GM13976 (cell line): ENCODE data around the gene FADS1.

Experiments
- DNase-seq: peaks from one replicate; pipeline ENCODE4 v3.0.0; 2012; ENCODE audit warnings: low spot score
- in situ Hi-C: fragments of 300-500 bp; cut with MboI; formaldehyde crosslinking; loops from one replicate; pipeline ENCODE4 v1.12.0; 2022; ENCODE audit warnings: low sequenced_read_pairs, mixed read lengths, inconsistent platforms; ENCODE audit not compliant: unreplicated experiment
- TF ChIP-seq, protein P1 (sequence below): IDR thresholded peaks from 2 replicates; pipeline ENCODE4 v1.5.1; 2012; ENCODE audit warnings: borderline replicate concordance, mild to moderate bottlenecking; ENCODE audit not compliant: insufficient read depth; ENCODE audit errors: extremely low read depth, missing control alignments, control extremely low read depth

FADS1 gene

DNA sequence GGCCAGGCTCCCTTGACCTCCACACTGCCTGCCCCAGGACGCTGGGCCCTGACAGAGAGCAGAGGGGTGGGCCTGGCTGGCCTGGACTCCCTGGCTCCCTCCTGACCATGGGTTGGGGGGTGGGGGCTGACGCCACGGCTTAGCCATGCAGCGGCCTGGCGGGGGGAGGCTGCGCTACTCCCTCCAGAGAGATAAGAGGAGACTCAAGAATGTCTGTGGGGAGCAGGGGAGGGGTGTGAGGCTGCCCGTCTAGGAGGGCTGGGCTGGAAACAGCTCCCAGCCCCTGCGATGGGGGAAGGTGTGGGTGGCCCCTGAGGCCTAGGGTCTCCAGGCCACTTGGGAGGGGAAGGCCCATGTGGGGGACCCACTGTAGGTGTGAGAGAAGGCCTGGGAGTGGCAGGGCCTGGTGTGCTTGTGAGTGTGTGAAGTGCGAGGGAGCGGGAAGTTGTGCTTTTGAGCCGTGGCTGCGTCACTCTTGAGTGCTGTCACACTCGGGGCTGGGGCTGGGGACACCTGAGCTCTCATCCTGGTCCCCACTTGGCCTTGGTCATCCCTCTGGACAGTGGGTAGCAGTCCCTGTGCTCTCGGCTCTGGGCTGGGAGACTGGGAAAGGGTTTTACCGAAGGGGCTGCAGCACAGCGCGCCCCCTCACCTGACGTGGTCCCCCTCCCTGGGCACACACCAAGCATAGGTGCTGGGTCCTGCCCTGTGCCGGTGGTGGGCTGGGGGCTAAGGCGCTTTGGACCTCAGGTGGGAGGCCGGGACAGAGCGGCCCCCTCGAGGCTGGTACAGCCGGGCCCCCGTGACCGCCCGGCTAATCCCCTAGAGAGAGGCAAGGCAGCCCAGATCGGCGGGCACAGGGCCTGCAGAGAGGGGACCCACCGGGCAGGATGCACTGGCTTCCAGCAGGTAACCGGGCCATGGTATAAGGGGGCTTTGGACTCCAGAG is 62.0 kb downstream of the FADS1 start:
- no peak for DNase-seq
- TF ChIP-seq, protein P1, sequence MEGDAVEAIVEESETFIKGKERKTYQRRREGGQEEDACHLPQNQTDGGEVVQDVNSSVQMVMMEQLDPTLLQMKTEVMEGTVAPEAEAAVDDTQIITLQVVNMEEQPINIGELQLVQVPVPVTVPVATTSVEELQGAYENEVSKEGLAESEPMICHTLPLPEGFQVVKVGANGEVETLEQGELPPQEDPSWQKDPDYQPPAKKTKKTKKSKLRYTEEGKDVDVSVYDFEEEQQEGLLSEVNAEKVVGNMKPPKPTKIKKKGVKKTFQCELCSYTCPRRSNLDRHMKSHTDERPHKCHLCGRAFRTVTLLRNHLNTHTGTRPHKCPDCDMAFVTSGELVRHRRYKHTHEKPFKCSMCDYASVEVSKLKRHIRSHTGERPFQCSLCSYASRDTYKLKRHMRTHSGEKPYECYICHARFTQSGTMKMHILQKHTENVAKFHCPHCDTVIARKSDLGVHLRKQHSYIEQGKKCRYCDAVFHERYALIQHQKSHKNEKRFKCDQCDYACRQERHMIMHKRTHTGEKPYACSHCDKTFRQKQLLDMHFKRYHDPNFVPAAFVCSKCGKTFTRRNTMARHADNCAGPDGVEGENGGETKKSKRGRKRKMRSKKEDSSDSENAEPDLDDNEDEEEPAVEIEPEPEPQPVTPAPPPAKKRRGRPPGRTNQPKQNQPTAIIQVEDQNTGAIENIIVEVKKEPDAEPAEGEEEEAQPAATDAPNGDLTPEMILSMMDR: no peak
- in situ Hi-C loops: no loop called here

DNA sequence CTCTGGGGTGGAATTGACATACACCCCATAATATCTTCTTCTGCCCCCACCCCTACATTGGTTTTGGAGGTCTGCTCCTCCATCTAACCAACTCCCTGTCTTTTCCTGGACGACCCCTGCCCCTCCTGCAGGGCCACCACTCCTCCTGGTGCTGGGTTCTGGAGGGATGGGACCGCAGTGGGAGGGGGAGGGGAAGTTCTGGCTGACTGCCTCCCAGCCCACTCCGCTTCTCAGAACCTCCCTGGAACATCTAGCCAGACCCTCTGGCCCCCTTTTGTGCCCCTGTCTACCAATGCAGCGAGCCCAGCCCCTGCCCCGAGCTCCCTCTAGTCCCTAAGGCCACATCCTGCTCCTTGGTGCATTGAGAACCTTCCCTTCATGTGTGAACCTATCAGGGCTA is 63.1 kb downstream of the FADS1 start:
- DNase-seq: no peak
- TF ChIP-seq, protein P1: no peak
- in situ Hi-C loops: no loop called here

DNA sequence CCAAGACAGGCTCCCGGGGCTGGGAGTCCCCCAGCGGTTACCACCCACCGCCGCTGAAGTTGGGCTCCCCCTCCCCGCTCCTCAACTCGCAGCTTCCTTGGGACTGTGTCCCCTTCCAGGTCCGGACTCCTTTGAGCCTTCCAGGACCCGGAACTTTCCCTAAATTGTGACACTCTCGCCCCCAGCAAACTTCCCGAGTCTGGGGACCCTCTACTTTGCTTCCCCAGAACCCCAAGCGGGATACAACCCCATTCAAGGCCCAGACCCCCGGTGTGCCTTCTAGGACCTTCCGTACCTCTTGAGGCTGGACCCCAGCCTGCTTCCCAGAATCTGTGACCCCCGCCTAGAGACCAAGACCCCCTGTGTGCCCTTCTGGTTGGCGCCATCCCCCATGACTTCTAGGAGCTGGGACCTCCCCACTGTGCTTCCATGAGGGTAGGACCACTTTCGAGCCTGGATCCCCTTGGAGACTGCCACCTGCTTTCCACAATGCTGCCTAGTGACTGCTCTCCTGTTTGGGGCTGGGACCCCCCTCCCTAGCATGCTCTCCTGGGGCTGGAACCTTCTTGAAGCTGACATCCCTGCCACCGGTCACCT is 63.8 kb downstream of the FADS1 start:
- in situ Hi-C loops: no loop called here
- DNase-seq: no peak
- TF ChIP-seq, protein P1: no peak

DNA sequence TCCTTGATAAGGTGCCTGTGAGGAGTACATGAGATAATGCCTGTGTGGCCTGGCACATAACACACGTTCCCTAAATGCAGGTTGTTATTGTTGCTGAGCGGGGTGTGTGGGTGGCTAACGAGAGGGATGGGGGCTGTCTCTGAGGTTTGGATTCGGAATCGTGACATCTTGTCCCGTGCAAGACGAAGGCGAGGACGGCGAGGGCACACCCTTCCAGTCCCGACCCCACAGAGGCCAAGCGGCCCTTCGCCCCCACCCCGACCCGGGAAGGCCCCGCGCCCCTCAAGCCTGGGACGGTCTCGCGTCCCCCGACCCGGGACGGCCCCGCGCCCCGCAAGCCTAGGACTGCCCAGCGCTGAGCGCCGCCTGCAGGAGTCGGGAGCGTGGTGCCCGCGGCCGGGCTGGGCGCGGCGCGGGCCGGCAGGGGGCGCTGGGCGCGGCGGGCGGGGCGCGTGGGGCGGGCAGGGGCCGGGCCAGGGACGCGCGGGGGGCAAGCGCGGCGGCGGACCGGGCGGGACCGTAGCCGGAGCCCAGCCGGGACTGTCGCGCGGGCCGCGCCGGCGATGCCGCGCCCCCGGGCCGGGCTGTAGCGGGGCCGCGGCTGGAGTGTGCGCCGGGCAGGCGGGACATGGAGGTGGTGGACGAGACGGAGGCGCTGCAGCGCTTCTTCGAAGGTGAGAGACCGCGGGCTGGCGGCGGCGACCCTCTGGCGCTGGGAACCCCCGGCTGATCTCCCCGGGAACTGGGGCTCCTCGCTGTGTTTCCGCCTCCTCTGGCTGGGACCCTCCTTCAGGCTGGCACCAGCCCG is 64.5 kb downstream of the FADS1 start, which contains the start of gene MYRF:
Gene MYRF (plus strand): TSS at position 520 of the 808 bp plus-strand sequence. CDS start 109 bp downstream, at position 629.
- DNase-seq: peak; percentile 86
- TF ChIP-seq, protein P1: peak; percentile 89
- in situ Hi-C loops: no loop called here

DNA sequence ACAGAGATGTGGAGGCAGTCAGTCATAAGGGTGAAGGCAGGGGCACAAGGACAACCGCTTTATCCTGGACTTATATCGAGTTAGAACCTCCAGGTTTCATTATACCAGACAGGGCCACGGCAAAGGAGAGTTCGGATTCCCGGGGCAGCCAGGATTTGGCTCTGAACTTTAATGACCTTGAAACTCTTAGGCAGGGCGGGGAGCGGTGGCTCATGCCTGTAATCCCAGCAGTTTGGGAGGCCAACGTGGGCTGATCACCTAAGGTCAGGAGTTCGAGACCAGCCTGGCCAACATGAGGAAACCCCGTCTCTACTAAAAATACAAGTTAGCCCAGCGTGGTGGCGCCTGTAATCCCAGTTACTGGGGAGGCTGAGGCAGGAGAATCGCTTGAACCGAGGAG is 65.4 kb downstream of the FADS1 start:
- no peak for DNase-seq

DNA sequence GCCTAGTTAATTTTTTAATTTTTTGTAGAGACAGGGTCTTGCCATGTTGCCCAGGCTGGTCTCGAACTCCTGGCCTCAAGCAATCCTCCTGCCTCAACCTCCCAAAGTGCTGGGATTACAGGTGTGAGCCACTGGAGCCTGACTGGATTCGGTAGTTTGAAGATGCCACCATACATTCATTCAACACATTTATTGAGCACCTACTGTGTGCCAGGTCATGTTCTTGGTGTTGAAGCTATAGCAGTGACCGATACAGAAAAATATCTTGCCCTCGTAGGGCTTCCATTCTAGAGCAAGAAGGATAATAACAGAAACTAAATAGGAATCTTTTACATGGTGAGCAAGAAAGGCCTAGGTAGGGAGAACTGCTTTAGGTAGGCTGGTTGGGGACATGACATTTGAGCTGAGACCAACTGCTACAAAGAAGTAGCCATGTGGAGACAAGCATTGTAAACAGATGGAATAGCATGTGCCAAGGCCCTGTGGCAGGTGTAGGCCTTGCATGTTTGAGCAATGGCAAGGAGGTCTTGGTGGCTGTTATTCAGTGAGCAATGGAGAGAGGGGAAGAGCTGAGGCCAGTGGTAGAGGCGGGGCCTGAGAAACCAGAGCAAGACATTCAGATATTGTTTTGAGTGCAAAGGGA is 66.1 kb downstream of the FADS1 start:
- in situ Hi-C loops: no loop called here
- DNase-seq: no peak
- TF ChIP-seq, protein P1: no peak

More for the DNA sequence above, 65.4 kb downstream of the FADS1 start:
- in situ Hi-C loops: no loop called here
- TF ChIP-seq, protein P1: no peak
